B cell (primary cell): ENCODE measurements around the gene PDGFRA. TPM values are rescaled to one million over a fixed set of nuclear protein-coding genes. Genes with fewer than 3 reads are reported as not detected.

Source experiments
- ATAC-seq: fragments of 200-7000 bp; cut with Tn5 transposase; one replicate; pipeline ENCODE4 v1.10.0; 2021; ENCODE audit warnings: low read depth, mild to moderate bottlenecking, moderate number of reproducible peaks, moderate library complexity
- CTCF ChIA-PET: fragments of 350-600 bp; sonication (Branson Sonifier 250); formaldehyde crosslinking; loops from one replicate; lab custom pipeline; 2021; ENCODE audit warnings: antibody characterized with exemption, inconsistent platforms; lab: Charles Lee
- POLR2A ChIA-PET: fragments of 350-600 bp; sonication (Branson Sonifier 250); formaldehyde crosslinking; loops from one replicate; lab custom pipeline; 2021; ENCODE audit warnings: antibody characterized with exemption; lab: Charles Lee
- DNase-seq: peaks from one replicate; pipeline ENCODE4 v3.0.0; 2013
- H2AFZ ChIP-seq: 2 replicates; pipeline ENCODE4 v1.6.1; 2012; ENCODE audit warnings: mild to moderate bottlenecking, low read depth, low read length; ENCODE audit not compliant: insufficient read depth, poor library complexity, severe bottlenecking
- H3K27ac ChIP-seq, 2 donors: 1 replicate in 1 of 2; 2 replicates in 1 of 2; pipeline ENCODE4 v1.5.1; 2012 to 2013; ENCODE audit warnings: low read length in 2 of 2, mild to moderate bottlenecking in 2 of 2, moderate library complexity in 1 of 2
- H3K27me3 ChIP-seq, 4 experiments: fragments of 200-600 bp in 1 of 4; sonication (generic) in 1 of 4; replicated peaks in 1 of 4; 1 replicate in 2 of 4; 2 replicates in 2 of 4; pipeline versions ENCODE4 v1.6.1 to v1.7.0; 2013 to 2016; ENCODE audit warnings: low read length in 3 of 4, mild to moderate bottlenecking in 2 of 4, mixed read lengths in 1 of 4, moderate library complexity in 1 of 4; ENCODE audit not compliant: insufficient read depth in 4 of 4, control insufficient read depth in 3 of 4; ENCODE audit errors: control extremely low read depth in 1 of 4
- H3K36me3 ChIP-seq, 2 experiments: replicated peaks in 1 of 2; 1 replicate in 1 of 2; 2 replicates in 1 of 2; pipeline versions ENCODE4 v1.6.1 to v1.7.1; 2013; ENCODE audit warnings: low read length in 1 of 2; ENCODE audit not compliant: insufficient read depth in 2 of 2, control insufficient read depth in 1 of 2; ENCODE audit errors: control extremely low read depth in 1 of 2, extremely low read depth in 1 of 2
- H3K4me1 ChIP-seq, 2 donors: fragments of 200-600 bp in 1 of 2; sonication (generic) in 1 of 2; 1 replicate in 1 of 2; 2 replicates in 1 of 2; pipeline versions ENCODE4 v1.5.1 to v1.6.1; 2013 to 2017; ENCODE audit warnings: low read length in 2 of 2; ENCODE audit not compliant: control insufficient read depth in 2 of 2, insufficient read depth in 2 of 2
- H3K4me2 ChIP-seq: replicated peaks from 2 replicates; pipeline ENCODE3; 2012; ENCODE audit warnings: mild to moderate bottlenecking, low read depth, low read length; ENCODE audit not compliant: poor library complexity, severe bottlenecking
- H3K4me3 ChIP-seq, 5 experiments: fragments of 200-600 bp in 1 of 5; sonication (generic) in 1 of 5; 1 replicate in 3 of 5; 2 replicates in 2 of 5; pipeline versions ENCODE4 v1.5.1 to v1.7.0; 2011 to 2016; ENCODE audit warnings: low read length in 4 of 5, mild to moderate bottlenecking in 4 of 5, low read depth in 2 of 5, control low read depth in 1 of 5, moderate library complexity in 1 of 5; ENCODE audit not compliant: insufficient read depth in 1 of 5; ENCODE audit errors: control extremely low read depth in 1 of 5, extremely low read depth in 1 of 5
- H3K79me2 ChIP-seq: fragments of 200-600 bp; sonication (generic); one replicate; pipeline ENCODE4 v1.6.0; 2016; ENCODE audit warnings: low read length; ENCODE audit not compliant: control insufficient read depth, insufficient read depth
- H3K9ac ChIP-seq: fragments of 200-600 bp; sonication (generic); 2 replicates; pipeline ENCODE4 v1.6.1; 2017; ENCODE audit warnings: mild to moderate bottlenecking, low read length, moderate library complexity
- H3K9me3 ChIP-seq, 3 donors: one replicate each; pipeline versions ENCODE4 v1.6.1 to v1.7.1; 2013; ENCODE audit warnings: low read length in 2 of 3; ENCODE audit not compliant: control insufficient read depth in 2 of 3, insufficient read depth in 1 of 3; ENCODE audit errors: control extremely low read depth in 1 of 3
- H4K20me1 ChIP-seq: 2 replicates; pipeline ENCODE4 v1.6.0; 2012; ENCODE audit warnings: mild to moderate bottlenecking, low read length; ENCODE audit not compliant: insufficient read depth, control insufficient read depth, poor library complexity, severe bottlenecking
- H3K27ac Mint-ChIP-seq: one replicate; pipeline ENCODE4 v1.8.0; 2021; ENCODE audit warnings: mixed read lengths
- H3K27me3 Mint-ChIP-seq: one replicate; pipeline ENCODE4 v1.8.0; 2021; ENCODE audit warnings: mixed read lengths
- H3K4me1 Mint-ChIP-seq: one replicate; pipeline ENCODE4 v1.8.0; 2021; ENCODE audit warnings: mixed read lengths
- H3K4me3 Mint-ChIP-seq: one replicate; pipeline ENCODE4 v1.8.0; 2021; ENCODE audit warnings: mixed read lengths
- H3K9me3 Mint-ChIP-seq: one replicate; pipeline ENCODE4 v1.8.0; 2022; ENCODE audit warnings: mixed read lengths; ENCODE audit not compliant: insufficient read depth
- CTCF ChIP-seq: fragments of 200-600 bp; IDR thresholded peaks from one replicate; pipeline ENCODE4 v1.8.0; 2022; ENCODE audit warnings: antibody characterized with exemption, mild to moderate bottlenecking
- EZH2 ChIP-seq: IDR thresholded peaks from 2 replicates; pipeline ENCODE4 v1.6.1; 2012; ENCODE audit warnings: borderline replicate concordance, low read depth, mild to moderate bottlenecking, moderate library complexity, low read length; ENCODE audit not compliant: insufficient read depth, poor library complexity, severe bottlenecking
- WGBS: methylation state at CpG from one replicate; pipeline ENCODE4 v1.1.5; 2013; ENCODE audit warnings: missing lambda C conversion rate; ENCODE audit not compliant: insufficient coverage; 5-methylcytosine and 5-hydroxymethylcytosine counted together
- intact Hi-C: fragments of 100-400 bp; cut with micrococcal nuclease; formaldehyde crosslinking; loops from one replicate; pipeline ENCODE4 v1.10.0; 2022
- polyA plus RNA-seq: library from polyadenylated mRNA; depleted of rRNA; stranded (reverse); fragments of >200 nt; gene quantifications from 2 replicates; pipeline ENCODE4 v1.2.3, GENCODE V29; 2012
- total RNA-seq, 2 donors: library from RNA; stranded (reverse); fragments of 120-200 nt in 1 of 2; gene quantifications; 1 replicate in 1 of 2; 2 replicates in 1 of 2; pipeline versions ENCODE4 v1.2.3 to v1.2.4, GENCODE V29; 2013 to 2022

The PDGFRA gene
- total and polyA plus RNA-seq, 2 donors (not counting 1 experiment from before 2014, with no cell fraction given) = not detected

GRCh38 chr4:54217642-54218495 lies 11.2 kb upstream of the PDGFRA start:
- Histone ChIP-seq H3K9ac (peak overlapping the region; percentile 23), H3K27me3 (peaks cover 0 to 18% (median 15%) of the 10 kb centered on the region in 4 experiments), H3K4me2 (peak overlapping the region; percentile 64), H4K20me1 (no peaks in the 10 kb centered on the region), H3K4me3 (peak overlapping the region in 1 of 5 experiments; percentile 38), H3K9me3 (peaks cover 0 to 3% (median 0%) of the 10 kb centered on the region in 3 donors), H3K79me2 (no peaks in the 10 kb centered on the region), H3K27ac (no peak overlapping the region), H2AFZ (peak overlapping the region; percentile 69), H3K36me3 (no peaks in the 10 kb centered on the region), H3K4me1 (peaks cover 7 to 8% of the 10 kb centered on the region in 2 donors)
- CTCF ChIA-PET = interaction anchor here (0.6 to 8.5 kb wide), 12 partner anchors 11 to 1019 kb away, joined by 3 to 93 read pairs (median 5); partner anchors contain the start of gene PDGFRA
- POLR2A ChIA-PET = no interaction called here
- TF ChIP-seq EZH2 (no peak), CTCF (peak; percentile 93)
- Mint-ChIP-seq H3K4me3 (peak overlapping the region; percentile 24), H3K4me1 (peaks cover 6% of the 10 kb centered on the region), H3K27me3 (peaks cover 37% of the 10 kb centered on the region), H3K9me3 (no peaks in the 10 kb centered on the region), H3K27ac (no peak overlapping the region)
- ATAC-seq (peak; percentile 67), DNase-seq (peak; percentile 75)
- intact Hi-C loops = loop anchor here (1.0 to 5.0 kb wide), 5 partner anchors 288 to 1841 kb away; no protein-coding TSS in a partner anchor
- 4% methylated on average over 21 of the region's 23 CpGs for WGBS

DNA sequence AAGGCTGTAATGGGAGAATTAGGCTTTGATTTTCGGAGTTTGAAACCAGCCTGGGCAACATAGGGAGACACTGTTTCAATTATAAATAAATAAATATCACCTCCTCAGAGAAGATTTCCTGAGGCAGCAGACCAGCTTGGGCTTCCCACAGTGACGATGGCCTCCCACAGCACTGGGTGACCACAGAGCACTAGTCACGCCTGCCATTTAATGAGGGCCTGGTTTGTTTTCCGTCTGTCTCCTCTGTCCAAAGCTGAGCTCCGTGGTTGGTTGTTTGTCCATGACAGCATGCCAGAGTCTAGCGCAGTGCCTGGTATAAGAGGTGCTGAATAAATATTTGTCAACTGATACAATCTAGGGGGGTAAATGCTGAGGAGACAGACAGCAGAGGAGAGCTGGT lies 10.4 kb upstream of the PDGFRA start:
- no peak for ATAC-seq
- Mint-ChIP-seq H3K27ac (no peak overlapping the region), H3K4me1 (peaks cover 6% of the 10 kb centered on the region), H3K27me3 (peaks cover 39% of the 10 kb centered on the region), H3K9me3 (no peaks in the 10 kb centered on the region), H3K4me3 (no peak overlapping the region)
- Histone ChIP-seq H3K4me3 (no peak overlapping the region), H3K79me2 (no peaks in the 10 kb centered on the region), H3K9ac (no peak overlapping the region), H3K36me3 (no peaks in the 10 kb centered on the region), H3K27me3 (peaks cover 0 to 23% (median 15%) of the 10 kb centered on the region in 4 experiments), H4K20me1 (no peaks in the 10 kb centered on the region), H3K9me3 (peaks cover 0 to 3% (median 0%) of the 10 kb centered on the region in 3 donors), H3K27ac (no peak overlapping the region), H3K4me2 (no peak overlapping the region), H2AFZ (no peak overlapping the region), H3K4me1 (peaks cover 7 to 8% of the 10 kb centered on the region in 2 donors)
- WGBS = 87% methylated on average over 5 of the region's 6 CpGs
- TF ChIP-seq EZH2 (no peak), CTCF (no peak)
- intact Hi-C loops = loop anchor here (1.0 to 5.0 kb wide), 4 partner anchors 288 to 1841 kb away; no protein-coding TSS in a partner anchor
- CTCF ChIA-PET = interaction anchor here (0.6 to 8.5 kb wide), 12 partner anchors 10 to 1019 kb away, joined by 3 to 93 read pairs (median 5); partner anchors contain the start of gene PDGFRA
- POLR2A ChIA-PET = no interaction called here
- DNase-seq = no peak
